Measurements from ENCODE around the gene VWCE.

GRCh38 chr11:61275191-61275590 lies 19.9 kb downstream of the VWCE start:
- TF ChIP-seq CTCF (IDR thresholded peaks at IDR 0.05; ENCODE audit: low read depth, low read length): no peak
- TF ChIP-seq EZH2phosphoT487 (IDR thresholded peaks at IDR 0.05; ENCODE audit: low read depth): no peak

Data from OCI-LY3 (cell line).